ENCODE measurements around the gene ATF6. TPM values are rescaled to one million over a fixed set of nuclear protein-coding genes. Genes with fewer than 3 reads are reported as not detected.

ATF6 gene
- total RNA-seq, 2 experiments from 2014 or later: 16.2 to 17.1 TPM

DNA sequence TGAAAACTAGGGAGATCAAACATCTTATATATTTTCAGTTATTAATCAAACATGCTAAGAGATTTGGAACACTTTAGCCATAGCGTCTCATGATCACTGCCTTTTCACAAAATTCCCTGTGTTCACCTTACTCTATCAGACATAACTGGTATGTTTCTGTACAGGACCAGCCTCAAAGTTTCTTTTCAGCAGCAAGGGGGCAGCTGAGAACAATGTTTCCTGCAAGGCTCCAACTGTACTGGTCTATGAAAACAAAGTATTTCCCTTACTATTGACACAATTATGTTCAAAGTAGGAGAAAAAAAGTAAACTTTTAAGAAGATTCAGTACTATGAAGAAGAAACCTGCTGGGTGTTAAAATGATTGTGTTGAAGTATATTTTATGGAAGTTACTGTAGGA lies 98.5 kb downstream of the ATF6 start:
- H3K4me3 ChIP-seq (ENCODE audit: low read length): no peak overlapping the region
- no peak overlapping the region for H3K27ac ChIP-seq (ENCODE audit: low read depth in 1 of 2, low read length in 2 of 2)
- no peak overlapping the region for H3K4me3 Mint-ChIP-seq
- intact Hi-C loops (cut with DNase I, micrococcal nuclease): loop anchor here (1.0 to 10.0 kb wide), 3 partner anchors 70 to 173 kb away; no protein-coding TSS in a partner anchor
- H3K9me3 Mint-ChIP-seq: no peaks in the 10 kb centered on the region
- peaks cover 76% of the 10 kb centered on the region for H3K36me3 Mint-ChIP-seq (ENCODE audit: low read depth)
- DNase-seq: peak in 4 of 14 experiments; percentile 11 to 32 (median 25)
- no peak overlapping the region for H3K27ac Mint-ChIP-seq
- TF ChIP-seq, protein P1, sequence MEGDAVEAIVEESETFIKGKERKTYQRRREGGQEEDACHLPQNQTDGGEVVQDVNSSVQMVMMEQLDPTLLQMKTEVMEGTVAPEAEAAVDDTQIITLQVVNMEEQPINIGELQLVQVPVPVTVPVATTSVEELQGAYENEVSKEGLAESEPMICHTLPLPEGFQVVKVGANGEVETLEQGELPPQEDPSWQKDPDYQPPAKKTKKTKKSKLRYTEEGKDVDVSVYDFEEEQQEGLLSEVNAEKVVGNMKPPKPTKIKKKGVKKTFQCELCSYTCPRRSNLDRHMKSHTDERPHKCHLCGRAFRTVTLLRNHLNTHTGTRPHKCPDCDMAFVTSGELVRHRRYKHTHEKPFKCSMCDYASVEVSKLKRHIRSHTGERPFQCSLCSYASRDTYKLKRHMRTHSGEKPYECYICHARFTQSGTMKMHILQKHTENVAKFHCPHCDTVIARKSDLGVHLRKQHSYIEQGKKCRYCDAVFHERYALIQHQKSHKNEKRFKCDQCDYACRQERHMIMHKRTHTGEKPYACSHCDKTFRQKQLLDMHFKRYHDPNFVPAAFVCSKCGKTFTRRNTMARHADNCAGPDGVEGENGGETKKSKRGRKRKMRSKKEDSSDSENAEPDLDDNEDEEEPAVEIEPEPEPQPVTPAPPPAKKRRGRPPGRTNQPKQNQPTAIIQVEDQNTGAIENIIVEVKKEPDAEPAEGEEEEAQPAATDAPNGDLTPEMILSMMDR (IDR thresholded peaks at IDR 0.05): peak; percentile 25
- peak; percentile 37 for ATAC-seq (ENCODE audit: poor library complexity)
- POLR2A ChIA-PET: interaction anchor here (2.5 kb wide), 1 partner anchor 159 kb away, joined by 10 read pairs; the partner anchor contains the start of gene OLFML2B
- peaks cover 6% of the 10 kb centered on the region for H3K4me1 Mint-ChIP-seq (ENCODE audit: low read depth)
- H3K36me3 ChIP-seq (ENCODE audit: insufficient read depth, low read length): peaks cover 28% of the 10 kb centered on the region
- CTCF ChIA-PET: interaction anchor here (0.6 to 1.6 kb wide), 2 partner anchors 97 to 173 kb away, joined by 4 to 12 read pairs; no protein-coding TSS in a partner anchor
- H3K27me3 Mint-ChIP-seq: no peaks in the 10 kb centered on the region
- H3K27me3 ChIP-seq (ENCODE audit: control insufficient read depth in 1 of 2, insufficient read depth in 2 of 2, low read length in 2 of 2): no peaks in the 10 kb centered on the region
- H3K9me3 ChIP-seq (ENCODE audit: control insufficient read depth in 1 of 2, insufficient read depth in 1 of 2, low read length in 2 of 2): no peaks in the 10 kb centered on the region
- H3K4me1 ChIP-seq (ENCODE audit: insufficient read depth, low read length): no peaks in the 10 kb centered on the region

DNA sequence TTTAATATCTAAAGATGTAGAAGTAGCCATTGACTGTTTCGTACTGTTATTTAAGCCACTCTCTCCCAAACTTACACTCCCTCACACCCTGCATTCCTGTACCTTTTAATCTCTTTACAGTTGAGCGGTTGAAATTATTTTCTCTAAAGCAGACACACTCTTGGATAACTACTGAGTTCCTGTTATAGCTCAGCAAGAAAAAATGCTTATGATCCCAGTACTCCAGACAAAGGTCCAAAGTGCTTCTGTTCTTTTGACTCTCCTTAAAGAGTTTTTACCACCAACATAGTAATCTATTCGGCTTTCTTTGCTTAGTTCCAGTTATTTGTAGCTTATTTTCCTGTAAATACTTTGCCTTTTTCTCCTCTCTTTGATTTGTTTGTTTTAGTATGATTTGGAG lies 100.1 kb downstream of the ATF6 start:
- ChIA-PET CTCF (interaction anchor here (0.6 kb wide), 1 partner anchor 13 kb away, joined by 3 read pairs; no protein-coding TSS in a partner anchor), POLR2A (interaction anchor here (0.6 to 2.5 kb wide), 2 partner anchors 158 to 1558 kb away, joined by 5 to 10 read pairs; partner anchors contain the start of gene OLFML2B)
- H3K4me1 ChIP-seq (ENCODE audit: insufficient read depth, low read length): no peaks in the 10 kb centered on the region
- H3K27ac ChIP-seq (ENCODE audit: low read depth in 1 of 2, low read length in 2 of 2): no peak overlapping the region
- intact Hi-C loops (cut with DNase I, micrococcal nuclease): loop anchor here in 1 of 2 experiments (10.0 kb wide), 1 partner anchor 71 kb away; no protein-coding TSS in a partner anchor
- no peak for DNase-seq
- no peak for ATAC-seq (ENCODE audit: poor library complexity)
- peaks cover 76% of the 10 kb centered on the region for H3K36me3 Mint-ChIP-seq (ENCODE audit: low read depth)
- no peaks in the 10 kb centered on the region for H3K9me3 ChIP-seq (ENCODE audit: control insufficient read depth in 1 of 2, insufficient read depth in 1 of 2, low read length in 2 of 2)
- H3K4me3 ChIP-seq (ENCODE audit: low read length): no peak overlapping the region
- peaks cover 6% of the 10 kb centered on the region for H3K4me1 Mint-ChIP-seq (ENCODE audit: low read depth)
- peaks cover 25% of the 10 kb centered on the region for H3K36me3 ChIP-seq (ENCODE audit: insufficient read depth, low read length)
- TF ChIP-seq, protein P1 (IDR thresholded peaks at IDR 0.05): no peak
- no peaks in the 10 kb centered on the region for H3K27me3 ChIP-seq (ENCODE audit: control insufficient read depth in 1 of 2, insufficient read depth in 2 of 2, low read length in 2 of 2)
- H3K27ac Mint-ChIP-seq: no peak overlapping the region
- H3K27me3 Mint-ChIP-seq: no peaks in the 10 kb centered on the region
- no peaks in the 10 kb centered on the region for H3K9me3 Mint-ChIP-seq
- H3K4me3 Mint-ChIP-seq: no peak overlapping the region

DNA sequence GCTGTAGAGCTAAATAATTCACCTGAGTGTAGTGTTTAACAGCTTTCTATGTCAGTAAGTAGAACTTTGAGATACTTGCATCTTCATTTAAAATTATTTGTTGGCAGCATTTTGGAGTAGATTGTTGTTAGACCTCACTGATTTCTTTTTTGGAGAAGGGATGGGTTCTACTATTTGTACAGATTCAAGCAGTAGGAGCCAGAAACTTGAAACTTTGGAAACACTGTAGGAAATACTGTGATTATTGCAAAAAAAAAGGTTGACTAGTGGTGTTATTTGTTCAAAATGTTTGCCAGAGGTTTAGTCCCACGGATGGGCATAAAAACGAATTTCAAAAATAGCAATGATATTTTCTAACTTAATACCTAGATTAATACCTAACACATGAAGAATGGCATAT lies 102.7 kb downstream of the ATF6 start:
- CTCF ChIA-PET: no interaction called here
- no peak for ATAC-seq (ENCODE audit: poor library complexity)
- Histone ChIP-seq H3K4me1 (ENCODE audit: insufficient read depth, low read length) (no peaks in the 10 kb centered on the region), H3K27me3 (ENCODE audit: control insufficient read depth in 1 of 2, insufficient read depth in 2 of 2, low read length in 2 of 2) (no peaks in the 10 kb centered on the region), H3K4me3 (ENCODE audit: low read length) (no peak overlapping the region), H3K36me3 (ENCODE audit: insufficient read depth, low read length) (peaks cover 8% of the 10 kb centered on the region), H3K9me3 (ENCODE audit: control insufficient read depth in 1 of 2, insufficient read depth in 1 of 2, low read length in 2 of 2) (no peaks in the 10 kb centered on the region), H3K27ac (ENCODE audit: low read depth in 1 of 2, low read length in 2 of 2) (no peak overlapping the region)
- POLR2A ChIA-PET: no interaction called here
- intact Hi-C loops (cut with DNase I, micrococcal nuclease): loop anchor here in 1 of 2 experiments (10.0 kb wide), 1 partner anchor 74 kb away; no protein-coding TSS in a partner anchor
- TF ChIP-seq, protein P1 (IDR thresholded peaks at IDR 0.05): no peak
- Mint-ChIP-seq H3K36me3 (ENCODE audit: low read depth) (peaks cover 76% of the 10 kb centered on the region), H3K27ac (no peak overlapping the region), H3K4me3 (no peak overlapping the region), H3K9me3 (no peaks in the 10 kb centered on the region), H3K4me1 (ENCODE audit: low read depth) (peaks cover 6% of the 10 kb centered on the region), H3K27me3 (no peaks in the 10 kb centered on the region)
- DNase-seq: no peak
